Activated B cell treated with CpG ODN at 0.5 μM for 24 hours (primary cell): ENCODE measurements around the gene ARID3C. TPM values are rescaled to one million over a fixed set of nuclear protein-coding genes. Genes with fewer than 3 reads are reported as not detected.

Source experiments
- ATAC-seq: fragments of 200-7000 bp; cut with Tn5 transposase; one replicate; pipeline ENCODE4 v1.10.0; 2021; ENCODE audit warnings: low read depth, mild to moderate bottlenecking, moderate library complexity
- CTCF ChIA-PET: fragments of 350-600 bp; sonication (Branson Sonifier 250); formaldehyde crosslinking; loops from one replicate; lab custom pipeline; 2021; ENCODE audit warnings: antibody characterized with exemption; lab: Charles Lee
- POLR2A ChIA-PET: fragments of 350-600 bp; sonication (Branson Sonifier 250); formaldehyde crosslinking; loops from one replicate; lab custom pipeline; 2021; ENCODE audit warnings: antibody characterized with exemption; lab: Charles Lee
- DNase-seq: peaks from one replicate; pipeline ENCODE4 v3.0.0; 2022
- H3K27ac Mint-ChIP-seq: one replicate; pipeline ENCODE4 v1.8.0; 2020; ENCODE audit warnings: mixed read lengths
- H3K27me3 Mint-ChIP-seq: one replicate; pipeline ENCODE4 v1.8.0; 2021; ENCODE audit warnings: mixed read lengths
- H3K36me3 Mint-ChIP-seq: one replicate; pipeline ENCODE4 v1.8.0; 2021; ENCODE audit warnings: low read depth, mixed read lengths
- H3K4me1 Mint-ChIP-seq: one replicate; pipeline ENCODE4 v1.8.0; 2021; ENCODE audit warnings: mixed read lengths
- H3K4me3 Mint-ChIP-seq: one replicate; pipeline ENCODE4 v1.8.0; 2020; ENCODE audit warnings: mild to moderate bottlenecking, mixed read lengths
- H3K9me3 Mint-ChIP-seq: one replicate; pipeline ENCODE4 v1.8.0; 2020; ENCODE audit warnings: mixed read lengths
- CTCF ChIP-seq: fragments of 200-600 bp; IDR thresholded peaks from one replicate; pipeline ENCODE4 v1.8.0; 2022; ENCODE audit warnings: antibody characterized with exemption, mild to moderate bottlenecking
- intact Hi-C: fragments of 100-400 bp; cut with micrococcal nuclease; formaldehyde crosslinking; loops from one replicate; pipeline ENCODE4 v1.15.1; 2024
- total RNA-seq: library from RNA; stranded (reverse); gene quantifications from 2 replicates; pipeline ENCODE4 v1.2.3, GENCODE V29; 2022

Gene ARID3C
- total RNA-seq, 1 donor from 2014 or later, result not detected

DNA sequence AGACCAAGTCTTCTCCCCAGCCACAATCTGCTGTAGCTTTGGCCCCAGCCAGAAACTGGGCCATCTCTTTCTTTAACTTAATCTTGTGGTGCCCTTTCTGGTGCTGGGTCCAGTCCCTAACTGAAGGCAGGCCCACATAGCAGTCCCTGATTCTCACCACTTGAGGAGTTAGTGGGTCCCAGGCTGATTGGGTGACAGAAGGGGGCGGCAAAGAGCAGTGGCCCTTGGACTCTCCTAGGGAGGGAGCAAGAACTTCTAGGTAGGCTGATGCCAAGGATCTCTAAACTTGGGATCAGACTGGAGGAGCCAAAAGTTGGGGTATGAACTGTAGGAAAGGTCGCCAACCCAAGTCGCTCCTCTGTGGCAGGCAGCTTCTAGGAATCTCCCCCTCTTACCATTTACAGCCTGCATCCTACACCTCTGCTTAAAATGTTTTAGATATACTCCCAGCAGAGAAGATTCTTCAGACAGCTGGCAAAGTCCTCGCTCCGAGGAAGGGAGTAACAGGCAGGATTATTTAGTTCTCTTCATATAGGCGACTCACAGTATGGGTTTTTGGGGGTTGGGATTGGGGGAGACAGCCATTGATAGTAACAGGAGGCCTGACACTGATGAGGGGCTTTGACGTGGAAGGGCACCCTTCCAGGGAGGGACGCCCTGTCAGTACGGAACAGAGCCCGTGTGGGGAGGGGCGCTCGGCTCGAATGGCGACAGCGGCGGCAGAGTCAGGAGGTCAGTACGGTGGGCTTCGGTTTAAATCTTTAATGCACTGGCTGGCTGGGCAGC lies 35.6 kb upstream of the ARID3C start:
- intact Hi-C loops, result loop anchor here (1.0 to 10.0 kb wide), 11 partner anchors 18 to 1070 kb away; partner anchors contain the start of genes CREB3, DCTN3, DNAI1 and FAM219A
- Mint-ChIP-seq H3K36me3 (peaks cover 4% of the 10 kb centered on the region), H3K9me3 (peaks cover 7% of the 10 kb centered on the region), H3K4me3 (peak overlapping the region; percentile 88), H3K27me3 (no peaks in the 10 kb centered on the region), H3K4me1 (peaks cover 11% of the 10 kb centered on the region), H3K27ac (peak overlapping the region; percentile 62)
- TF ChIP-seq CTCF, result no peak
- ChIA-PET POLR2A (interaction anchor here (0.5 to 2.2 kb wide), 9 partner anchors 8 to 987 kb away, joined by 3 to 19 read pairs (median 4); partner anchors contain the start of genes DNAI1, FAM219A, GALT and IL11RA), CTCF (interaction anchor here (1.0 to 3.9 kb wide), 5 partner anchors 17 to 52 kb away, joined by 3 to 14 read pairs (median 5); partner anchors contain the start of genes GALT and RPP25L)
- ATAC-seq (peak; percentile 51), DNase-seq (peak; percentile 68)

DNA sequence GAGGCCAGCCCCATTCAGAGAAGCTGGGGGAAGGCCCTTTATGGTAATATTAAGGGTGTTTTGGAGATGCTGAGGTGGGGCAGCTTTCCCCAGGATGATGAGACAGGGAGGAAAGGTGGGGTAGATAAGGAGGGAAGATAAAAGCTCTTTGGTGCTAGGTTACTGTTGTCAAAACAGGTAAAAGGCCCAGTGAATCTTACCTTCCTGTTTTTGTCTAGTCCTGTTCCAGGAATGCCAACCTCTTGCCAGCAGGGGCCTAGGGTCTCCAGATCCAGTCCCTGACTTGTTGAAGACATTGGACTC lies 34.4 kb upstream of the ARID3C start:
- TF ChIP-seq CTCF, result no peak
- intact Hi-C loops, result loop anchor here (10.0 kb wide), 1 partner anchor 1072 kb away; the partner anchor contains the start of genes CREB3 and TLN1
- Mint-ChIP-seq H3K4me3 (no peak overlapping the region), H3K27me3 (no peaks in the 10 kb centered on the region), H3K36me3 (no peaks in the 10 kb centered on the region), H3K9me3 (no peaks in the 10 kb centered on the region), H3K4me1 (peaks cover 11% of the 10 kb centered on the region), H3K27ac (no peak overlapping the region)
- DNase-seq, result no peak
- no peak for ATAC-seq
- POLR2A ChIA-PET, result no interaction called here
- CTCF ChIA-PET, result interaction anchor here (3.9 kb wide), 1 partner anchor 39 kb away, joined by 14 read pairs; no protein-coding TSS in a partner anchor

DNA sequence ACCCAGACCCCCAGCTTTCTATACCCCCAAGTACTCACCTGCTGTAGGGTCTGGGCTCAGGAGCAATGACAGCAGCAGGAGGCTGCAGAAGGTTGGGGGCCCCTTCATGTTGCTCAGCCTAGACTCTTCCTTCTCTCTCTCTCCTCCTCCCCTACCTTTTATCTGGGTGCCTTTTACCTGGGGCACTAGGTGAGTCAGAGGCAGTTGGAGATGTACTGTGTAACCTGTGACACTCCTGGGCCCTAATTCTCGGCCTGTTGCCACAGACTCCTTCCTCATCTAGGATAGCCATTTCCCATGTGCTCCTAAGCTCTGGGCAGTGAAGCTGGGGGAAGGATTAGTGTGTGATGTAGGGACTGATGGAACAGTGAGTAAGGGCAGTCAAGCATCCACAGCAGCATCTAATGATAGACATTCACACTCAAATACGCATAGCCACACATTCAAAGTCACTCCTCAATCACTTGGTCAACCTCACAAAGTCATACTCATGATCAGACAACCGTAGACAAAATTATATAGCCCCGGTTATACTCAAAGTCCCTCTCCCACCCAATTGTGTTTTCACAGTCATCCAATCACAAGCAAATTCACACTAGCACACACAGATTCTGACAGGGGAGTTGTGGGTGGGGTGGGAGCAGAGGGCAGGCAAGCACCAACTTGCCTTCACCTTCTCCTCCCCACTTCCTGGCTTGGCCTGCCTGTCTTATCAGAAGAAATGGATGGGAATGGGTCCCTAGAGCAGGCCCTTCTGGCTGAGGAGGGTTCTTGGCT lies 33.8 kb upstream of the ARID3C start, which contains the start of gene CCL27:
Gene CCL27, minus strand, starts transcription at position 132 of the 777 bp plus-strand sequence. Its CDS starts 24 bp downstream, at position 108.
- TF ChIP-seq CTCF, result no peak
- no peaks in the 10 kb centered on the region for H3K27me3 Mint-ChIP-seq
- ATAC-seq, result no peak
- ChIA-PET CTCF (interaction anchor here (1.1 to 3.9 kb wide), 3 partner anchors 16 to 40 kb away, joined by 3 to 14 read pairs (median 8); partner anchors contain the start of gene GALT), POLR2A (no interaction called here)
- H3K4me1 Mint-ChIP-seq, result peaks cover 11% of the 10 kb centered on the region
- no peak within 1 kb of the TSS for H3K27ac Mint-ChIP-seq
- intact Hi-C loops, result loop anchor here (10.0 kb wide), 1 partner anchor 1072 kb away; the partner anchor contains the start of genes CREB3 and TLN1
- no peaks in the 10 kb centered on the region for H3K9me3 Mint-ChIP-seq
- no peaks in the 10 kb centered on the region for H3K36me3 Mint-ChIP-seq
- no peak for DNase-seq
- no peak within 1 kb of the TSS for H3K4me3 Mint-ChIP-seq

GRCh38 chr9:34659592-34660253 lies 30.9 kb upstream of the ARID3C start:
- DNase-seq (no peak), ATAC-seq (no peak)
- ChIA-PET CTCF (interaction anchor here (1.5 to 2.9 kb wide), 2 partner anchors 13 to 26 kb away, joined by 3 to 8 read pairs; partner anchors contain the start of gene GALT), POLR2A (interaction anchor here (0.6 kb wide), 1 partner anchor 818 kb away, joined by 3 read pairs; no protein-coding TSS in a partner anchor)
- Mint-ChIP-seq H3K4me1 (peaks cover 7% of the 10 kb centered on the region), H3K4me3 (no peak overlapping the region), H3K27ac (no peak overlapping the region), H3K9me3 (no peaks in the 10 kb centered on the region), H3K27me3 (no peaks in the 10 kb centered on the region), H3K36me3 (no peaks in the 10 kb centered on the region)
- intact Hi-C loops, result loop anchor here (10.0 kb wide), 1 partner anchor 1075 kb away; the partner anchor contains the start of genes CREB3 and TLN1
- TF ChIP-seq CTCF, result no peak
